ENCODE measurements around the gene ARHGAP12. TPM values are rescaled to one million over a fixed set of nuclear protein-coding genes. Genes with fewer than 3 reads are reported as not detected.

ARHGAP12 gene
- total RNA-seq, 1 experiment from 2014 or later: 25.8 TPM

- Histone ChIP-seq H3K4me3 (no peak overlapping the region), H3K9me3 (replicated peaks) (no peaks in the 10 kb centered on the region; the same call in 1 of the 2 replicates), H3K27me3 (replicated peaks) (no peaks in the 10 kb centered on the region), H3K27ac (no peak overlapping the region), H3K36me3 (no peaks in the 10 kb centered on the region), H3K4me1 (replicated peaks) (peaks cover 10% of the 10 kb centered on the region)
- no peak for DNase-seq (ENCODE audit: low read depth in 1 of 2, low spot score in 2 of 2)
Measured at GRCh38 chr10:31956200-31956946, 27.7 kb upstream of the ARHGAP12 start.

- DNase-seq (ENCODE audit: low read depth in 1 of 2, low spot score in 2 of 2): no peak
- Histone ChIP-seq H3K27me3 (replicated peaks) (no peaks in the 10 kb centered on the region), H3K4me3 (no peak overlapping the region), H3K36me3 (no peaks in the 10 kb centered on the region), H3K4me1 (replicated peaks) (peaks cover 8% of the 10 kb centered on the region), H3K27ac (no peak overlapping the region), H3K9me3 (replicated peaks) (no peaks in the 10 kb centered on the region; the same call in 1 of the 2 replicates)
Measured at GRCh38 chr10:31954410-31955191, 26.0 kb upstream of the ARHGAP12 start.

GRCh38 chr10:31953480-31953879, 24.8 kb upstream of the ARHGAP12 start:
- Histone ChIP-seq H3K4me3 (no peak overlapping the region), H3K4me1 (replicated peaks) (peaks cover 8% of the 10 kb centered on the region), H3K27me3 (replicated peaks) (no peaks in the 10 kb centered on the region), H3K27ac (no peak overlapping the region), H3K36me3 (no peaks in the 10 kb centered on the region), H3K9me3 (replicated peaks) (no peaks in the 10 kb centered on the region; the same call in 1 of the 2 replicates)
- no peak for DNase-seq (ENCODE audit: low read depth in 1 of 2, low spot score in 2 of 2)

GRCh38 chr10:31953080-31953479, 24.4 kb upstream of the ARHGAP12 start:
- DNase-seq (ENCODE audit: low read depth in 1 of 2, low spot score in 2 of 2): no peak
- peaks cover 12% of the 10 kb centered on the region for H3K4me1 ChIP-seq (replicated peaks)
- H3K9me3 ChIP-seq (replicated peaks): no peaks in the 10 kb centered on the region; the same call in 1 of the 2 replicates
- H3K27ac ChIP-seq: no peak overlapping the region
- no peaks in the 10 kb centered on the region for H3K36me3 ChIP-seq
- H3K4me3 ChIP-seq: no peak overlapping the region
- no peaks in the 10 kb centered on the region for H3K27me3 ChIP-seq (replicated peaks)

- no peak overlapping the region for H3K27ac ChIP-seq
- H3K9me3 ChIP-seq (replicated peaks): no peaks in the 10 kb centered on the region; the same call in 1 of the 2 replicates
- H3K36me3 ChIP-seq: no peaks in the 10 kb centered on the region
- H3K4me3 ChIP-seq: no peak overlapping the region
- no peaks in the 10 kb centered on the region for H3K27me3 ChIP-seq (replicated peaks)
- DNase-seq (ENCODE audit: low read depth in 1 of 2, low spot score in 2 of 2): no peak
- H3K4me1 ChIP-seq (replicated peaks): peaks cover 22% of the 10 kb centered on the region
Measured at GRCh38 chr10:31952066-31952465, 23.4 kb upstream of the ARHGAP12 start.

GRCh38 chr10:31949266-31949665, 20.6 kb upstream of the ARHGAP12 start:
- H3K4me3 ChIP-seq: no peak overlapping the region
- H3K9me3 ChIP-seq (replicated peaks): no peaks in the 10 kb centered on the region
- H3K4me1 ChIP-seq (replicated peaks): peaks cover 34% of the 10 kb centered on the region
- H3K27ac ChIP-seq: no peak overlapping the region
- H3K36me3 ChIP-seq: no peaks in the 10 kb centered on the region
- no peaks in the 10 kb centered on the region for H3K27me3 ChIP-seq (replicated peaks)
- no peak for DNase-seq (ENCODE audit: low read depth in 1 of 2, low spot score in 2 of 2)

GRCh38 chr10:31948021-31948420, 19.4 kb upstream of the ARHGAP12 start:
- no peak overlapping the region for H3K4me3 ChIP-seq

GRCh38 chr10:31947144-31947926, 18.7 kb upstream of the ARHGAP12 start:
- Histone ChIP-seq H3K27ac (peak overlapping the region; percentile 56), H3K27me3 (replicated peaks) (no peaks in the 10 kb centered on the region)

More at GRCh38 chr10:31948021-31948420, 19.4 kb upstream of the ARHGAP12 start:
- no peak for DNase-seq (ENCODE audit: low read depth in 1 of 2, low spot score in 2 of 2)
- H3K27ac ChIP-seq: peak overlapping the region; percentile 56
- H3K36me3 ChIP-seq: no peaks in the 10 kb centered on the region
- H3K27me3 ChIP-seq (replicated peaks): no peaks in the 10 kb centered on the region
- H3K4me1 ChIP-seq (replicated peaks): peaks cover 36% of the 10 kb centered on the region
- no peaks in the 10 kb centered on the region for H3K9me3 ChIP-seq (replicated peaks)

GRCh38 chr10:31945392-31945791, 16.8 kb upstream of the ARHGAP12 start:
- no peak for DNase-seq (ENCODE audit: low read depth in 1 of 2, low spot score in 2 of 2)
- Histone ChIP-seq H3K4me1 (replicated peaks) (peaks cover 45% of the 10 kb centered on the region), H3K4me3 (no peak overlapping the region), H3K27ac (no peak overlapping the region; the same call in 1 of the 2 replicates), H3K36me3 (no peaks in the 10 kb centered on the region), H3K9me3 (replicated peaks) (no peaks in the 10 kb centered on the region), H3K27me3 (replicated peaks) (no peaks in the 10 kb centered on the region)

More at GRCh38 chr10:31947144-31947926, 18.7 kb upstream of the ARHGAP12 start:
- no peaks in the 10 kb centered on the region for H3K9me3 ChIP-seq (replicated peaks)
- DNase-seq (ENCODE audit: low read depth in 1 of 2, low spot score in 2 of 2): peak; percentile 64 to 75
- no peak overlapping the region for H3K4me3 ChIP-seq
- no peaks in the 10 kb centered on the region for H3K36me3 ChIP-seq
- H3K4me1 ChIP-seq (replicated peaks): peaks cover 33% of the 10 kb centered on the region

- no peak for DNase-seq (ENCODE audit: low read depth in 1 of 2, low spot score in 2 of 2)
- Histone ChIP-seq H3K9me3 (replicated peaks) (no peaks in the 10 kb centered on the region), H3K27me3 (replicated peaks) (no peaks in the 10 kb centered on the region), H3K4me1 (replicated peaks) (peaks cover 53% of the 10 kb centered on the region), H3K27ac (peak overlapping the region; percentile 69), H3K36me3 (no peaks in the 10 kb centered on the region), H3K4me3 (no peak overlapping the region)
Measured at GRCh38 chr10:31944071-31944433, 15.4 kb upstream of the ARHGAP12 start.

- peak overlapping the region; percentile 4; the same call in 1 of the 2 replicates for H3K27ac ChIP-seq
- DNase-seq (ENCODE audit: low read depth in 1 of 2, low spot score in 2 of 2): no peak
- H3K36me3 ChIP-seq: no peaks in the 10 kb centered on the region
- H3K9me3 ChIP-seq (replicated peaks): no peaks in the 10 kb centered on the region
- no peak overlapping the region for H3K4me3 ChIP-seq
- H3K4me1 ChIP-seq (replicated peaks): peaks cover 48% of the 10 kb centered on the region
- no peaks in the 10 kb centered on the region for H3K27me3 ChIP-seq (replicated peaks)
Measured at GRCh38 chr10:31942892-31943291, 14.3 kb upstream of the ARHGAP12 start.

GRCh38 chr10:31942435-31942834, 13.8 kb upstream of the ARHGAP12 start:
- H3K36me3 ChIP-seq: no peaks in the 10 kb centered on the region
- peak overlapping the region; percentile 4; the same call in 1 of the 2 replicates for H3K27ac ChIP-seq
- no peak for DNase-seq (ENCODE audit: low read depth in 1 of 2, low spot score in 2 of 2)
- H3K27me3 ChIP-seq (replicated peaks): no peaks in the 10 kb centered on the region
- peaks cover 43% of the 10 kb centered on the region for H3K4me1 ChIP-seq (replicated peaks)
- no peak overlapping the region for H3K4me3 ChIP-seq
- H3K9me3 ChIP-seq (replicated peaks): no peaks in the 10 kb centered on the region

GRCh38 chr10:31940839-31941653, 12.4 kb upstream of the ARHGAP12 start:
- H3K4me1 ChIP-seq (replicated peaks): peaks cover 38% of the 10 kb centered on the region
- no peak overlapping the region for H3K4me3 ChIP-seq
- H3K27me3 ChIP-seq (replicated peaks): no peaks in the 10 kb centered on the region
- H3K27ac ChIP-seq: peak overlapping the region; percentile 92
- no peaks in the 10 kb centered on the region for H3K36me3 ChIP-seq
- peak; percentile 90 to 97 for DNase-seq (ENCODE audit: low read depth in 1 of 2, low spot score in 2 of 2)
- H3K9me3 ChIP-seq (replicated peaks): no peaks in the 10 kb centered on the region

Measured in SJSA1 (cell line).